GM12864 (cell line): ENCODE results near the gene ZNF467.

ENCODE experiments used
- DNase-seq: peaks from one replicate; pipeline ENCODE4 v3.0.0-alpha.2; 2011; ENCODE audit warnings: low read depth
- H3K4me3 ChIP-seq: 2 replicates; pipeline ENCODE4 v1.5.1; 2011; ENCODE audit warnings: mild to moderate bottlenecking, low read depth, low read length, control low read depth
- TF ChIP-seq, protein P1 (sequence below): IDR thresholded peaks from 2 replicates; pipeline ENCODE4 v1.5.1; 2011; ENCODE audit warnings: low read depth, mild to moderate bottlenecking, moderate library complexity, low read length, control low read depth, inconsistent platforms; ENCODE audit errors: missing control alignments

ZNF467 gene

DNA sequence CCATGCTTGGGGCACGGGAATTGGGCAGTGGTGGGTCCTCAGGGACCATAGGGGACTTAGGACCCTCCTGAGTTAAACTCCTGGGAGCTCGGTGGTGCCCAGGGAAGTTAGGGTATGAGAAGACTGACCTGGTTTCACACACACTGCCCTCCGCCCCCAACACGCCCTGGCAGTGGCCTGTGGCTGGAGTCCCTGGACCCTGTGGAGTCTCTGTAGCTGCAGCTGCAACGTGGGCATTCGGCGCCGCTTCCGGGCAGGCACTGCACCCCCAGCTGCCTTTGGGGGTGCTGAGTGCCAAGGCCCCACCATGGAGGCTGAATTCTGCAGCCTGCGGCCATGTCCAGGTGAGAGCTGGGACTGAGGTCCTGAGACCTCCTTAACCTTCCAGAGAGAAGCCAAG is 34.9 kb upstream of the ZNF467 start:
- DNase-seq: no peak
- H3K4me3 ChIP-seq: no peak overlapping the region
- TF ChIP-seq, protein P1, sequence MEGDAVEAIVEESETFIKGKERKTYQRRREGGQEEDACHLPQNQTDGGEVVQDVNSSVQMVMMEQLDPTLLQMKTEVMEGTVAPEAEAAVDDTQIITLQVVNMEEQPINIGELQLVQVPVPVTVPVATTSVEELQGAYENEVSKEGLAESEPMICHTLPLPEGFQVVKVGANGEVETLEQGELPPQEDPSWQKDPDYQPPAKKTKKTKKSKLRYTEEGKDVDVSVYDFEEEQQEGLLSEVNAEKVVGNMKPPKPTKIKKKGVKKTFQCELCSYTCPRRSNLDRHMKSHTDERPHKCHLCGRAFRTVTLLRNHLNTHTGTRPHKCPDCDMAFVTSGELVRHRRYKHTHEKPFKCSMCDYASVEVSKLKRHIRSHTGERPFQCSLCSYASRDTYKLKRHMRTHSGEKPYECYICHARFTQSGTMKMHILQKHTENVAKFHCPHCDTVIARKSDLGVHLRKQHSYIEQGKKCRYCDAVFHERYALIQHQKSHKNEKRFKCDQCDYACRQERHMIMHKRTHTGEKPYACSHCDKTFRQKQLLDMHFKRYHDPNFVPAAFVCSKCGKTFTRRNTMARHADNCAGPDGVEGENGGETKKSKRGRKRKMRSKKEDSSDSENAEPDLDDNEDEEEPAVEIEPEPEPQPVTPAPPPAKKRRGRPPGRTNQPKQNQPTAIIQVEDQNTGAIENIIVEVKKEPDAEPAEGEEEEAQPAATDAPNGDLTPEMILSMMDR: no peak

- TF ChIP-seq, protein P1: no peak
- DNase-seq: no peak
- H3K4me3 ChIP-seq: no peak overlapping the region
Measured at GRCh38 chr7:149806726-149807125, 33.3 kb upstream of the ZNF467 start.

GRCh38 chr7:149804106-149804505 is 30.7 kb upstream of the ZNF467 start:
- DNase-seq: no peak
- TF ChIP-seq, protein P1: no peak

DNA sequence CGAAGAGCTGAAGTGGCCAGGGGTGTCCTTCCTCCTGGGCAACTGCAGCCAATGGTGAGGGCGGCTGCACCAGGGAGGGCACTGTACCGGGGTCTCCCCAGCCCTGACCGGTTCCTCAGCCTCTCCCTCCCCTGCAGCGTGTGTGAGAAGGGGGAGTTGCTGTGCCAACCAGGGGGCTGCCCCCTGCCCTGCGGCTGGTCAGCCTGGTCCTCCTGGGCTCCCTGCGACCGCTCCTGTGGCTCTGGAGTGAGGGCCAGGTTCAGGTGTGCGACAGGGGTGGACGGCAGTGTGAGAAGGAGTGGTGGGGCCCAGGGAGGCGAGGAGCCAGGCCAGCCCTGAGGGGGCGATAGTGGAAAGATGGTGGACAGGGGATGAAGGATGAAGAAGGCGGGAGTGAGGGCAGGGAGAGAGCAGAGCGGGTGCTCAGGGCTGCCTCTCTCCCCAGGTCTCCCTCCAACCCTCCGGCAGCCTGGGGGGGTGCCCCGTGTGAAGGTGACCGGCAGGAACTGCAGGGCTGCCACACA is 30.2 kb upstream of the ZNF467 start:
- DNase-seq: no peak
- H3K4me3 ChIP-seq: no peak overlapping the region
- TF ChIP-seq, protein P1: no peak

More at GRCh38 chr7:149804106-149804505, 30.7 kb upstream of the ZNF467 start:
- H3K4me3 ChIP-seq: no peak overlapping the region

- no peak for DNase-seq
- TF ChIP-seq, protein P1: no peak
- no peak overlapping the region for H3K4me3 ChIP-seq
Measured at GRCh38 chr7:149802966-149803365, 29.6 kb upstream of the ZNF467 start.

DNA sequence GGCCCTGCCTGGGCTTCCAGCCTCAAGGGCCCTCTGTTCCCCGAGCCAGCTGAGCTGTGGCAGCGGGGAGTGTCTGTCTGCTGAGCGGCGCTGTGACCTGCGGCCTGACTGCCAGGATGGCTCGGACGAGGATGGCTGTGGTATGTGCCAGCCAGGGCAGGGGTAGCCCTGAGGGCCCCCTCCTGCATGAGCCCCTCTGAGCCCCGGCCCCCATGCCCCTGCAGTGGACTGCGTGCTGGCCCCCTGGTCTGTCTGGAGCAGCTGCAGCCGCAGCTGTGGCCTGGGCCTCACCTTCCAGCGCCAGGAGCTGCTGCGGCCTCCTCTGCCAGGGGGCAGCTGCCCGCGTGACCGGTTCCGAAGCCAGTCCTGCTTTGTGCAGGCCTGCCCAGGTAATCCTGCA is 28.4 kb upstream of the ZNF467 start:
- no peak overlapping the region for H3K4me3 ChIP-seq
- TF ChIP-seq, protein P1: no peak
- no peak for DNase-seq

DNA sequence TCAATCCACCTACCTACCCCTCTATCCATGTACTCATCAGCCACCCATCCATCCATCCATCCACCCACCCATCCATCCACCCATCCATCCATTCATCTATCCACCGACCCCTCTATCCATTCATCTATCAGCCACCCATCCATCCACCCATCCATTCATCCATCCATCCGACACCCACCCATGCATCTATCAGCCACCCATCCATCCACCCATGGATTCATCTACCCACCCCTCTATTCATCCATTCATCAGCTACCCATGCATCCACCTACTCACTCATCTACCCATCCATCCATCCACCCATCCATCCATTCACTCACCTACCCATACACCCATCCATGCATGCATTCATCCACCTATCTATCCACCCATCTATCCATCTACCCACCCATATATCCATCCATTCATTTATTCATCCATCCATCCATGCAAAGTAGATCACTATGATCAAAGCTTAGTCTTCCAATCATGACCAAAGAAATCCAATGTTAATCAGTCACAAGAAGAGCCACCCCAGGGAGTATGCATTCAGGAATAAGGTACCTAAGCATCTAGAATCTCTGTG is 27.7 kb upstream of the ZNF467 start:
- no peak for DNase-seq
- no peak overlapping the region for H3K4me3 ChIP-seq
- TF ChIP-seq, protein P1: no peak
